ENCODE results near the gene MAP4K5.
"Not testable (repeated sequence)": the region's sequence is repeated elsewhere in the genome, so short reads cannot be mapped to it uniquely, and the experiment has no call there.

The MAP4K5 gene

DNA sequence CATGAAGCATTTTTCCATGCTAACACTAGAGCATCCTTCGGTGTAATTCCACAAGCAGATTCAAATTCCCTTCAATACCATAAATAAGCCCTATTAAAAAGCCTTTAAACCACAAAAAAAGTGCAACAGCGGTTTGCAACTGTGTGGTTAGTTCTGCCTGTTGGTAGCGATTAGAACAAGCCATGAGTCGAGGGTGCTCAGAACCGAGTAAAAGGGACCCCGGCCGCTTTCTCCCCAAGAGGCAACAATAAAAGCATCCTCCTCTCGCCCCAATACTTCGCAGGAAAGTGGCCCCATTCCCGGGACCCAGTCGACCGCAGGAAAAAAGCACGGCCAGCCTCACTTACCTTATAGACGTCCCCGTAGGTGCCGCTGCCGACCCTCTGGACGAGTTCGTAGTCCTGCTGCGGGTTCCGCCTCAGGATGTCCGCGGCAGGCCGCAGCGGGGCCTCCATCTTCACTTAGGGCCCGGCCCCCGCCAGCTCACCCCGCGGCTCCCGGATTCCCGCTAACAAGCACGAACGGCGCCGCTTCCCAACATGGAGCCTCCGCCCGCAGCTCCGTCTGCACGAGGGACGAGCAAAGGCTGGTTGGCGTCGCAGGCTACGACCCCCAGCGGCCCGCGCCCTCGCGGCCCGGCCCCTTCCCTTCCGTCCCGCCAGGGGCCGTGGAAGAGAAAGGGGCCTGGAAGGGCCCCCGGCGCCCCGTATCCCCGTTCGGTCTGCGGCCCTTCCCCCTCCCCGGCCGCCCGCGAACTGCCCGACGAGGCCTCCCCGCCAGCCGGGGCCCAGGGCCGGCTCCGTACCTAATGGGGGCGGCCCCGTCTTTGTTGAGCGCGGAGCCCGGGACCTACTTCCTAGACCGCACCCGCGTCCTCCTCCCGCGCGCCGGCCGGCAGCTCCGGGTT lies 521 bp downstream of the MAP4K5 start:
- peak; percentile 76 for DNase-seq

DNA sequence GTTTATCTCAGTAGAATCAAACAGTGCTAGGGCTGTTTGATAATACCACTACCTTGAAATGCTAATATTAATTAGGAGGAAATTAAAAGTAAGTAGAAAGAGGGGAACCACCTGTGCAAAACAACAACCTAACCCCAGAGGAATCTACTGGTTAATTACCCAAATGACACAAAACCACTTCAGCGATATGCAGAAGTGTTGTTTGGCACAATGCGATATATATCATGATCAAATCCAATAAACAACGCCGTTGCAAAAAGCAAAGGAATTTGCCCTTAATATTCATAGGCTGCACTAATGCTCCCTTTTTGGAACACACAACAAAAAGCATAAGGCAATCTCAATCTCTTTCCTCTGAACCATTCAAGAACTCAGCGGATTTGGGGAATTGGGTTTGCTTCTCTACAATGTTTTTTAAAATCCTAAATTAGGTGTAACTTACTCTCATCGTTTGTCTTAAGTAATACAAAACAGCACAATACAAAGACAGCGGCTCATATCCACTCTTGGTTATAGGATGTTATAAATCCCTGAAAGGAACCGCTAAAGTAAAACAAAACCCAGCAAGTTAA lies 1.5 kb downstream of the MAP4K5 start:
- no peak for DNase-seq

DNA sequence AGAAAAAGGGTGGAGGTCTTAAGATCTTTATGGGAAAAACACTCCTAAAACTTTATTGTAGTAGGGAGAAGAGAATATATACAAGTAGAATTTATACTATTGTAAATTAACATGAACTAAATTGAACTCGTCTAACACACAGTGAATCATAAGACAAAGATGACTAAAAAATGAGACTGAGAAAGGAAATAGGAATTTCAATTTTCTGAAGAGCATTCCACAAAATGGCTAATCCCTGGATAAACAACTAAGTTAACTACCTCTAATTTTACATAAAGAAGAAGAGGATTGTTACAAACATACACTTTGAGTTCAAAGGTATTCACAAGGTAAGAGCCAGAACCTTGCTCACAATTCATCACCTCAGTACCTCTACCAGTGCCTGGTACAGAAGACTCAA lies 2.0 kb downstream of the MAP4K5 start:
- no peak for DNase-seq

DNA sequence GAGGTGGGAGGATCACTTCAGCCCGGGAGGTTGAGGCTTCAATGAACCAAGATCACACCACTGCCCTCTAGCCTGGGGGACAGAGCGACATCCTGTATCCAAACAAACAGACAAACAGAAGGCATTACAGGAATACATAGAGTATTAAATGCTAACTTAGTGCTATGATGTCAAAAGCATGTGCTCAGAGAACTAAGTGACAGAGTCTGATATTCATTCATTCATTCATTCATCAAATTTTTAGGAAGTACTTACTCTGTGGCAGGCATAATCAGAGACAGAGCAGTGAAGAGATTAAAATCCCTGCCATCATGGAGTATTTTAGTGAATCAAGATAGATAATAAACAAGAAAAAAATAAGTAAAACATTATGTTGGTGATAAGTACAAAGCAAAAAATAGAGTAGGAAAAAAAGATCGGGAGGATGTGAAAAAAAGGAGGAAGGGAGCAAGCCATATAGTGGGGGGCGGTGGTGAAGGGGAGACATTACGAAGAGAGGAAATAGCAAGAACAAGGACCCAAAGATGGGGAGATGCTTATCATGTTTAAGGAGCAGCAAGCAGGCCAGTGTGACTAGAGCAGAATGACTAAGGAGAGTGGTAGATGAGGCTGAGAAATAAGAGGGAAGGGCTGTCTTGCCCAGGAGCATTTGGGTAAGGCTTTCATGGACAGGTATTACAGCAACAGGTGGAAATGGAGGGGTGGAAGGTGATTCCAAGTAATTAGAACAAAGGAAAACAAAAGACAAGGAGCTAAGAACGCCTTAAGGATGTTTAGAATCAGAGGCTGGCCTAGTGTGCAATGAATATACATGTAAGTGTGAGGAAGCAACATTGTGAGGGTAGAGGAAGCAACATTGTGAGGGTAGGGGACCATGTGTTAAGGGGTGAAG lies 2.8 kb downstream of the MAP4K5 start:
- DNase-seq, result no peak

DNA sequence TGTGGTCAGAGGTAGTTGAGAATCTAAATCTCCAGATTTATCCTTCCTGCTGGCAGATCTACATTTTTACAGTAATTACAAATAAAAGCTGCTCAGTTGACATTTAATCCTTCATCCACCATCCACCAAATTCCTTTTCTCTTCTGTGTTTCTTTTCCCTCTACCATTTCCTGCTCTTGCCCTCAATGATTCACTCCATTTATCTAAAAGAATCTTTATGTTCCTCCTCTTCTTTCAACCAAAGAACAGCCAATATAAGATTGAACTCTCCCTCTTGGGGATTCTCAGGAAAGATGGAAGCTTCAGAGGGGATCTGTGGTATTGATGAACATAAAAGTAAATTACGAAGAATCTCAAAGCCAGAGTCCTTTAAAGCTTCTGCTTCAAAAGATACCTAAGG lies 4.4 kb downstream of the MAP4K5 start:
- no peak for DNase-seq

DNA sequence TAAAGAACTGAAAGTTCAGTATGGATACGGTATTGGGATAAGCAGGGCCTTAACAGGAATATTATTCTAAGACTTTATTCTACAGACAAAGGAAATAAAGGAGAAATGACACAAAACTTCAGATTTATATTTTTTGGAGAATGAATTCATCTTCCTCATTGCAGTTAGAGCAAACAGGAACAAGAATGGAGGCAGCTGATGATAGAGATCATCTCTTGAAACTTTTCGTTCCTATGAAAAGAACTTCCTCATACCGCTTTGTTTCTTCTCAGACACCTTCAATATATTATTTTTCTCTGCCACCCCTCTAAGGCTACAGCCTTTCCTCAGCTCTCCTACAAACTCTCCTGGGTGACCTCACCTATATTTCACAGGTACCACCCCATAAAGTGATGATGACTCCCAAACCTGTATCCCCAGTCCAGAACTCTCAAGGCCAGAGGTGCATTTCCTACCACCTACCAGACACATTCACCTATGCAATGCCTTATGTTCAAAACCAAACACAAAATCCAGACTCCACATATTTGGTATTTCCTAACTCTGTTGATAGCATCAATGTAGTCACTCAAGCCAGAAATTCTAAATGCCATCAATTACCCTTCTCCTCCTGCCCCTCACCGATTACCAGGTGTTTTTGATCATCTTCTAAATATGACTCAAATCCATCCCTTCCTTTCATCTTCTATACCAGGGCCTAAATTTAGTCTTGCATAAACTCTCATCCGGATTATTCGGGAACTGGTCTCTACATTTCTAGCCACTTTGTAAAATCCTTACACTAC lies 7.4 kb downstream of the MAP4K5 start:
- DNase-seq, result no peak

DNA sequence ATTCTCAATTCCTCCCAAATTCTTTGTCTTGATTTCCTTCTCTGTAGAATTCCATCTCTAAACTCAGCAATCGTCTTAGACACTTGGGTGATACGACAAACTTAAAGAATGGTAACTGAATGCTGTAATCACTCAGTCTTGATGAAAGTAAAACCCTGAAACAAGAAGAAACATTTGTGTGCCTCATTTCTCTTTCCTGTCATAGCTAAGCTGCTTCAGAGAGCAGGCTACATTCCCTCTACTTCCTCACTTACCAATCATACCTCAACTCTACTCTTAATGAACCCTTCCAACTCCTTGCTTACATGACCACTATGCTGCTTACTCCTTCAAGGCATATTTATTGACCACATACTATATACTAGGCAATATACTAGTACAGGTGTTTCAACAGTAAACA lies 8.3 kb downstream of the MAP4K5 start:
- no peak for DNase-seq

DNA sequence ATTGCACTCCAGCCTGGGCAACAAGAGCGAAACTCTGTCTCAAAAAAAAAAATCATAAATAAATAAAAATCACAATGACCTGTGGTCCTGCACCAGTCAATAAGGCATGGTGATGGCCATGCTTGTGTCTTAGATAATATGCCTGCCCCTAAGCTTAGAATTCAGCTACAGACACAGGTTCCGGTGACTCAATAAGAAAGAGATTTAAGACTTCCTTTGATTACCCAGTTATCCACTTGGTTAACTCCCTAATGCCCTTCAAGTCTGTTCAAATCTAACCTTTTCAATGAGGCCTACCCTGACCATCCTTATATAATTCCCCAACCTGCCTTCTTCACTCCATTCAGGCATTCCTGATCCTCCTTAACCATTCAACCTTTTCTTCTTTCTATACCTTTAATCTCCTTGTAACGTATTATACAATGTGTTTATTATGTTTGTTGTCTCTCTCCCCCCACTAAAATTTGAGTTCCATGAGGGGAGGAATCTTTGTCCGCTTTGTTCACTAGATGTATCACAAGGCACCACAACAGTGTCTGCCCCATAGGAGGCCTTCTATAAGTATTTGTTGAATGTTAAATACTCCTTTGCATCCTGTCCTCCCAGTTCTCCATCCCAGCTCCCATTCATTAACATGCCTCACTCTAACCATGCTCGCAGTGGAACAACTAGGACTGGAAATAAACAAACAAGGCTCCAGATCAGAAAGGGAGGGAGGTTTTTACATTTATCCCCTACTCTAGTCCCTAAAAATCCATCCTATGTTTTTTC lies 8.9 kb downstream of the MAP4K5 start:
- no peak for DNase-seq

DNA sequence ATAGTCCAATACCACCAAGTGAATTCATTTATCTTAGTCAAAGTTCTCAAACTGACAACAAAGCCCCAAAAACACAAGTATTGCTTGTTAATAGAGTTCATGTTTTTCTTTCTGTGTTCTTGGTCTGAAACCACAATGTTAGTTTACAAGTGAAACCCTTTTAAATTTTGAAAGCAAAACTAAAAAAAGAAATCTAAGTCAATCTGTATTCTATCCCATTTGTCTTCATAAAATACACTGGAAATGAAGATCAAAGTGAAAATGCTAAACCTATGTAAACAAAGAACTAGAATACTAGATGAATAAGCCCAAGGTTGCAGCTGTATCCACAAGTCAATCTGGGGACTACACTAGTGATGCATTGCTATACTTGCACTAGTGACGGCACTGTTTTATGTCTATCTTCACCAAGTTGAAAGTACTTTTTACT lies 10.4 kb downstream of the MAP4K5 start:
- no peak for DNase-seq

DNA sequence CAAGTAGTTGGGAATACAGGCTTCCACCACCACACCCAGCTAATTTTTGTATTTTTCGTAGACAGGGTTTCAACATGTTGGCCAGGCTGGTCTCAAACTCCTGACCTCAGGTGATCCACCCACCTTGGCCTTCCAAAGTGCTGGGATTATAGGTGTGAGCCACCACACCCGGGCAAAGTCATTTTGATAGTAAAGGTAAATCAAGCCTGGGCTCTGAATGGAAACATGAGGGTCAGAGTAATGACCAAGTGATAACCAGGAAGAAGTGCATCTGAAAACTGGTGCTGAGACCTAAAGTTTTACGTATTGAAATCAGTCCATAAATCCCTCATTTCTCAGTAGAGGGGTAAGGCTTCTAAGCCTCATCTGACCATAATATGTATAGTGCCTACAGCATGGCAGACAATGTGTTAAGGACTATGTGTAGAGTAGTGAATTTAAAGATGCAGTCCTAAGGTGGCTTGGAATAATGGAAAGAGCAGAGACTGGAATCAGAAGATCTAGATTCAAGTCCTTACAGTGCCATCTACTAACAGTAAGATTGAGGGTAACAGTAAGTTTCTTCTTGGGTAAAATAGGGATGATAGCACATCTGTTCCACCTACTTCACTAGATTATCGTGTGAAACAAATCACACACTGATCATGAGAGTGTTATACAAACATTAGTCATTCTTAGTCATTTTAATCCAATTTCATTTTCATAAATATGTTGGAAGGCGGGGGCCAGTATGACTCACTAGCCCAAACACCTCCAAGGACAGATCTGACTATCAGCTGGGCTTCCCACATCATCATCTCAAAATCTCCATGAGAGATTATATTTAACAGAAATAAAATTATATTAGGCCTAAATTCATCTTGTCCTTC lies 11.2 kb downstream of the MAP4K5 start:
- DNase-seq, result peak; percentile 85

DNA sequence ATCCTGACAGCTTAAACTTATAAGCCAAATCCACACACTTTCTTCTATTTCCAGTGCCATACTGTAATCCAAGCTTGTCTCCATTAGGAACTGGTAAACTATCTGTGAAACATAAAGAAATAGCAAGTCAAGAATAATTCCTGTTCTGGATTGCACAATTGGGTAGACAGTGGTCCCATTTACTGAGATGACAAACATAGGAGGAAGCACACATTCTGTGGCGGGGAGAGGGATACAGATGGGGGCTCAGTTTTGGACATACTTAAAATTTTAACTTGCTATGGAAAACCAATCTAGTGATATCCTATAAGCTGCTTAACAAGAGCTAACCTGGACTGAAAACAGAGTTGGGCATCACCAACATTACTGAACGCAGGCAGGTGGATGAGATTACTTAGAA lies 16.3 kb downstream of the MAP4K5 start:
- no peak for DNase-seq

DNA sequence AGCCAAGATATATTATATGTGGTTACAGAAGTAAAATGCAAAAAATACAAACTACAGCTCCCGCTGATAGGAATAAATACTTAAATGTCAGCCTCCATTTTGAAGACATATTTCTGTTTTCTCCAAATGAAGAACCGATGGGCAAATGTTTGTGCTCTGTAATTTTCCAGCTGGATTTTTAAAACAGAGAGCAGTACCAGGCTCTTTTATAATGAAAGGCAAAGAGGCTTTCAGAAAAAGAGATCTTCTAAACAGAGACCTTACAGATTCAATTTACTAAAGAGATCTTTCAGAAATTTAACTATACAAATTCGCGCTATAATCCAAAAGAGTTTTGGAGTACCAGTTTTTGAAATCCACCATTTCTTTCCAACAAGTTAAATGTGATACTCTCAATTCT lies 19.9 kb downstream of the MAP4K5 start:
- no peak for DNase-seq

DNA sequence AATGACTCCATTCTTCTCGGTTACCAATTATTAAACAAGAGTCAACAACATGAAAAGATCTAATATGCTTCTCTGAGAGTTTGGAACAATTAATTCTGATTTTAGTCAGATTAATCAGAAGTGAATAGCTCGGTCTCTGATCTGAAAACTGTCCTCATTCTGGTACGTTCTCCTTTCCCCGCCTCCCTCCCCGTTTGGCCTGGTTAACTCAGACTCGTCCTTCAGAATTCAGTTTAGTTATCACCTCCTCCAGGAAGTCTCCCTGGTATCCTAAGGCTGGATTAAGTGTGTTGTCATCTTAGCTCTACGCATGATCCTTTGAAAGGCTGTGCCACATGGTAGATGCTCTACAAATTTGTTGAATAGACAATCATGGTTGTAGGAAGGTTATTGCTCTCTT lies 22.2 kb downstream of the MAP4K5 start:
- no peak for DNase-seq

DNA sequence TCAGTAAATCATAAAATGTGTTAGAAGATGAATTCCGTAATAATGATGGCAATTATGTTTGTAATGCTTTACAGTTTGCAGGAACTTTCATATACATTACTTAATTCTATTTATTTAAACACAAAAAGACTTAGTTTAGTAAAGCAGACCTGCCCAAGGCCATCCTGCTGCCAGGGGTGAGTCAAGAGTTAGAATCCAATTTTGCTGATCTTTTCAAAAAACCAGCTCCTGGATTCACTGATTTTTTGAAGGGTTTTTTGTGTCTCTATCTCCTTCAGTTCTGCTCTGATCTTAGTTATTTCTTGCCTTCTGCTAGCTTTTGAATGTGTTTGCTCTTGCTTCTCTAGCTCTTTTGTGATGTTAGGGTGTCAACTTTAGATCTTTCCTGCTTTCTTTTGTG lies 25.3 kb downstream of the MAP4K5 start:
- not testable (repeated sequence) for DNase-seq

DNA sequence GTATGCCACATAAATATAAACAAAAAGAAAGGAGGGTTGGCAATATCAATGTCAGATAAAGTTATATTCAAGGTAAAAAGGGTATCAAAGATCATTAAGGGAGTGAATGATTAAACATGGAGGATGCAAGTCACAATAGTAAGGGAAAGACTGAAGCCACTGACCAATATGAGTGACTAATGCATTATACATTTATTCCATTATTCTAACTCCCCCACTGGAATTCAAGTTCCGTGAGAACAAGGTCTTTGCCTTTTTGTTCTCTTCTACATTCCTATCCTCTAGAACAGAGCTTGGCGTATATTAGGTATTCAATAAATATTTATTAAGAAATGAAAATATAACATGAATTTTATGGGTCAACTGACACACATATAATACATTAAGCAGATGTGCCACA lies 30.7 kb downstream of the MAP4K5 start:
- no peak for DNase-seq

DNA sequence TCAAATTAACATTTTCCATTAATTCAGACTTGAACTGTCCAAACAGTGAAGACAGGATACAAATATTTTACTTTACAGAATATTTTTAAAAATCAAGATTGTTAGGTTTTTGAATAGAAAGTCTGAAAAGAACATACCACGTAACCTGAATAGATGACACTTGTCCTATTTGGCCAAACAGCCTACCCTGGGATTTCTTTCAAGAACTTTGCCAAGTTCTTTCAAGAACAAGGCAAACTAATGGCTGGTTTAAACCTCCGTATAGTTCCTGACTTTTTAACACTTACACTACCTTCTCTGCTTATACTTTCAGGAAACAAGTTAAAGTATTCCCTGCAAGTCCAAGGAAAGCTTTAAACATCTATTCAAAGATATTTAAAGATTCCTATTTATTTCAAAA lies 35.0 kb downstream of the MAP4K5 start:
- no peak for DNase-seq

DNA sequence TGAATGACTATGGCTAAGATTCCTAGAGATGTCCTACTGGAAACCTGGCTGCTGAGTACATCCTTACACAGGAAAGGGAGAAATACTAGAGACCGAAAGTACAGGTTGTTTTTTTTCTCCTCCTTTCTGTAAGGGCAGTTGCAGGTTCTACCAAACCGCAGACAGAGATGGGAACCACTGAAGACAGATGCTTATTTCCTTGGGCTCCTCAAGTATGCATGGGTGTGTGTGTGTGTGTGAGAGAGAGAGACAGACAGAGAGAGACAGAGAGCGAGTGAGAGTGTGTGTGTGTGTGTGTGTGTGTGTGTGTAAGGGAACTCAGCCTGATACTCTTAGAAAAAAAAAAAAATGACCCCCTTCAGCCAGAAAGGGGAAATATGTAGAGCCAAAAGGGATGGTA lies 42.5 kb downstream of the MAP4K5 start:
- DNase-seq, result no peak

DNA sequence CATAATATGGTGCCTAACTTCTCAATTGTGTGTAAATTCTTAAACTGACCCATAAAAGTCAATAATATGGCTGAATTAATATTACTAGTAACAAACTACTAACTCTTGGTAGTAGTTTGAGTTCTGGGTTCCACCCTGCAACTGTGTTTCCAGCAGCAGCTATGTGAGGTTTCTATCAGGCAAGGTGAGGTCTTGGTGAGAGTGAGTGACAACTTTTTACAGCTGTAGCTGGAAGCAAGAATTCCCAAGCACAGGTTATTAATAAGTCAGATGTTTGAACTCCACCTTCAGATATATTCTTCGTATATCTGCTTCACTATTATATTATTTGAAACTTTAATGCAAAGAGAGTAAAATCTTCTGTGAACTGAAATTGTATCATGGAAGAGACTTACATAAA lies 43.8 kb downstream of the MAP4K5 start:
- DNase-seq, result no peak

DNA sequence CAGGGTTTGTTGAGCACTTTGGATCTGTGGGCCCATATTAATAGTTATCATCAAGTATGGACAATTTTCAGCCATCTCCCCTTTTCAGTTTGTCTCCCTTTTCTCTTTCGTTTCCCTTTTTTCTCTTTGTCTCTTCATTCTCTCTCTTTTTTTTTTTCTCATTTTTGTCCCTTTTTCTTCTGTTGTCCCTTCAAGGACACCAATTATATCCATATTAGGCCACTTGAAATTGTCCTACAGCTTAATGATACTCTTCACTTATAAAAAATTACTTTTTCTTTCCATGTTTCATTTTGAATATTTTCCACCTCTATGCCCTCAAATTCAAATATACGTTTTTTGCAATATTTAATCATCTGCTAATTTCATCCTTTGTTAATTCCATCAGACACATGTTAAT lies 53.3 kb downstream of the MAP4K5 start:
- no peak for DNase-seq

DNA sequence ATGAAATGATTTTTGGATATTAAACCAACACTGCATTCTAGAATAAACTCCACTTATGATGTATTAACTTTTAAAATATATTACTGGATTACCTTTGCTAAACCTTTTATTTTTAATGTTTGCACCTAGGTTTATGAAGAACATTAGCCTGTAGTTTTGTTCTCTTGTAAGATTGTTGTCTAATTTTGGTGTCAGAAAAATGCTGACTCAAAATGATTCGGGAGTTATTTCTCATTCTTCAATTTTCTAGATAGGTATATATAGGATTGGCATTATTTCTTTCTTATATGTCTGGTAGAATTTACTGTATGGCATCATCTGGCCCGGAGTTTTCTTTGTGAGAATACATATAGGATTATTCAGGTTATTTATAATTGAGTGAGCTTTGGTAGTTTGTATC lies 54.6 kb downstream of the MAP4K5 start:
- no peak for DNase-seq

DNA sequence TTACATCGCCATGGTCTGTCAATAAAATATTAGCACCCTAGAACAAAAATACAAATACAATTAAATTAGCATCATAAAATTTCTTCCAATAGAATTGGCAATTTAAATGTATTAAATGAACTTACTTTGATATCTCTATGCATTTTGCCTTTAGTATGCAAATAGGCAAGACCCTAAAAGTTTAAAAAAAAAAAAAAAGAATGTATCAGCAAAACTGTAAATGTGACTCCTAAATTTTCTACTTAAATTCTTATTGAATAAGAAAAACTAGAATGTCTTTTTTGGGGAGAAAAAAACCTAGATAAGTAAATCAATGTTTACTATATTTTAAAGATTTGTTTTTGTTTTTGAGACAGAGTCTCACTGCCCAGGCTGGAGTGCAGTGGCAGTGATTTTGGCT lies 56.2 kb downstream of the MAP4K5 start:
- no peak for DNase-seq

Measured in activated effector memory CD4-positive, alpha-beta T cell treated with anti-CD3 and anti-CD28 coated beads, Interleukin-2, amount 50 U/mL, for 16 hours (primary cell).